GM10266 (cell line): ENCODE data around the gene NOS1AP.

Experiments
- DNase-seq: peaks from one replicate; pipeline ENCODE4 v3.0.0; 2012; ENCODE audit errors: extremely low spot score
- TF ChIP-seq, protein P1 (sequence below): IDR thresholded peaks from 2 replicates; pipeline ENCODE4 v1.5.1; 2012; ENCODE audit warnings: mild to moderate bottlenecking, low read depth; ENCODE audit not compliant: control insufficient read depth, insufficient read depth; ENCODE audit errors: missing control alignments

NOS1AP gene

DNA sequence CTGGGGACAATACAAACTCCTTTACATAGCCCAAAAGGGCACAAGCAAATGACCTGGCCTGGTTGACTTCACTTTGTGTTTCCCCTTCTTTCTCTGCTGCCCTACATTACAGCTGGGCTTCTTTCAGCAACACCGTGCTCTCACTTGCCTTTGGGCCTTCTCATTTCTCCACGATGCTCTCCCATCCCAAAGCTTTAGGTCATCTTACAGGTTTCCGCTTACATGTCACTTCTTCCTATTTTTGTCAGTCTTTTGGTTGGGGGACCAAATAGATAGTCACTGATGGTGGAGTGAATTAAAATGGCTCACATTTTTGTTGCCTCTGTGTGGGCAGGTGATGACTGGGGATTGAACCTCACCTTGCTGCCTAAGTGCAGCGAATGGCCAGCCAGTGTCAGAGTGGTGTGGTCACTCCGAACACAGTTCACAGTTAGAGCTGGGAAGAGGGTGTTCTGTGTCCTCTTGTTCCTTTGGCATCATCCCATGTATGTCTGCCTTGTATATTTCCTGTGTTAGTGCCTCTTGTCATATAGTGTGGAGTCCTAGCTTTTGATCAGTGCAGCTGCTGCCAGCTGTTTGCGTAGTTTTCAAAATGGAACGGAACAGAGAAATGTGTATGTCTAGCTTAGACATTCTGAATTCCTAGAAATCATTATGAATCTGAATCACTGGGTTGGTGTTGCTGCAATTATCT, 134.8 kb downstream of the NOS1AP start:
- TF ChIP-seq, protein P1, sequence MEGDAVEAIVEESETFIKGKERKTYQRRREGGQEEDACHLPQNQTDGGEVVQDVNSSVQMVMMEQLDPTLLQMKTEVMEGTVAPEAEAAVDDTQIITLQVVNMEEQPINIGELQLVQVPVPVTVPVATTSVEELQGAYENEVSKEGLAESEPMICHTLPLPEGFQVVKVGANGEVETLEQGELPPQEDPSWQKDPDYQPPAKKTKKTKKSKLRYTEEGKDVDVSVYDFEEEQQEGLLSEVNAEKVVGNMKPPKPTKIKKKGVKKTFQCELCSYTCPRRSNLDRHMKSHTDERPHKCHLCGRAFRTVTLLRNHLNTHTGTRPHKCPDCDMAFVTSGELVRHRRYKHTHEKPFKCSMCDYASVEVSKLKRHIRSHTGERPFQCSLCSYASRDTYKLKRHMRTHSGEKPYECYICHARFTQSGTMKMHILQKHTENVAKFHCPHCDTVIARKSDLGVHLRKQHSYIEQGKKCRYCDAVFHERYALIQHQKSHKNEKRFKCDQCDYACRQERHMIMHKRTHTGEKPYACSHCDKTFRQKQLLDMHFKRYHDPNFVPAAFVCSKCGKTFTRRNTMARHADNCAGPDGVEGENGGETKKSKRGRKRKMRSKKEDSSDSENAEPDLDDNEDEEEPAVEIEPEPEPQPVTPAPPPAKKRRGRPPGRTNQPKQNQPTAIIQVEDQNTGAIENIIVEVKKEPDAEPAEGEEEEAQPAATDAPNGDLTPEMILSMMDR = no peak
- no peak for DNase-seq

DNA sequence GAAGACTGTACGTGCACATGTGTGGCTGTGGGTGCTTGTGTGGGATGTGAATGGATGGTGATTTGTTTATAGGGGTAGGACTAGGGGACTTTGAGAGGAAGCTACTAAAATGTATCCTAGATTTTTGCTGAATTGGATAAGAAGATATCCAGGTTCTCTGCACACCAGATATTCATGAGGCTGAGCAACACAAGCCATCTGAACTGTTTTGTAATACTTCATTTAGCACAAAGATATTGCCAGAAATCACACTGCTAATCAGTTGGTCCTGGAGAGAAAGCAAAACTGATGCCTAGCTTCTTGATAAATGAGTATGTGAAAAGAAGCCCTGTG, 135.3 kb downstream of the NOS1AP start:
- TF ChIP-seq, protein P1 = no peak
- no peak for DNase-seq

GRCh38 chr1:162206300-162206699, 136.8 kb downstream of the NOS1AP start:
- TF ChIP-seq, protein P1 = no peak
- DNase-seq = no peak

DNA sequence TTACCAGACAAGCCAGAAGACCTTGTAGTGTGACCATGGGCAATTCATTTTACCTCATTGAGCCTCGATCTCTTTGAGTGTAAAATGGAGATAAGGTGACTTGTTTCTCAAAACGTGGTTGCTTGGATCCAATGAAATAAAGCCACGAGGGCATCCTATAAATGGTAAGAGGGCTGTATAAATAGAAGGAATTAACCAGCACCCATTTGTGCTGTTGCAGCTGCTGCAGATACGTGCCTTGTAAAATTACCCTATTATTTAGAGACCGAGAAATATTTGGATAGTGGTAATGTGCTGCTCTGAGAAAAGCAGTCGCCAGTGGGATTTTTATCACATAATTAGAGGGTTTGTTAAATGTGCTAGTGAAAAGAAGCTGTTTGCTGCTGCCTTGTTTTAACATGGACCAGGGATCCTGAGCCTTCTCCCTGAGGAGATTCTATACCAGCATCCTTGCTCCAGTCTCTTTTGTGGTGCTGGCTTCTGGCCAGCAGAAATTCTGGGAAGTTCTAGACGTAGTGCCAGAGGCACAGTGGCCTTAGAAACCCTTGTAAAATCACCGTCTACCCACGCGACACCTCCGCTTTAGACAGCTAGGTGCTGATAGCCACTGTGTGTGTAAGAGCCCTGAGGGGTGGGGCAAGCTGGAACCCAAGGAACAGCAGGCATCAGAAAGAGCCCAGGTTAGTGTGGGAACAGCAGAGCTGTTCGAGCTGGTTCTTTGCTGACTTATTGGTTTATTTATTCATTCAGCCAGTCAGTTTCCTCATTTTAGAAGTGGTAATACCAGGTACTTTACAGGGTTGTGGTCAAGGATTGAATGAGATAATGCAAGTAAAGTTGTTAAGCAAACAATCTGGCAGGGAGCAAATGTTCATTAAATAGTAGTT, 137.5 kb downstream of the NOS1AP start:
- TF ChIP-seq, protein P1 = no peak
- DNase-seq = no peak

GRCh38 chr1:162207862-162208261, 138.4 kb downstream of the NOS1AP start:
- TF ChIP-seq, protein P1 = no peak
- DNase-seq = no peak

DNA sequence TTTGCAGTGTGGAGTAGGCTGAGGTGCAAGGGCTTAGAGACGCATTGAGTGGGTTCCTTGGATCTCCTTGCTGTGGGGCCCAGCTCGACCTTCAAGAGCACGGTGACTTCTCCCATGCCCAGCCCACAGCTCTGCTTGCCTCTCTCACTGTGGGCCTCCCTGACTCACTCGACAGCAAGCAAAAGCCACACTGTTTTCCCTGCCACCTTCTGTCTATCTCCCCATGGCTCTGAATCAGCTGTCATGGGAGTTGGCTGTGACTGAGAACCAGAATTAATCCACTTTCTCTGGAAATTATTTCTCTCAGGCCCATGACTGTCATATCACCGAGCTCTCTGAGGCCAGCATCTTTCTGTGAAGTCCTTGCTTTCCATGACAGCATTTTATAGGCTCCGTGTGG, 140.7 kb downstream of the NOS1AP start:
- TF ChIP-seq, protein P1 = no peak
- DNase-seq = no peak

DNA sequence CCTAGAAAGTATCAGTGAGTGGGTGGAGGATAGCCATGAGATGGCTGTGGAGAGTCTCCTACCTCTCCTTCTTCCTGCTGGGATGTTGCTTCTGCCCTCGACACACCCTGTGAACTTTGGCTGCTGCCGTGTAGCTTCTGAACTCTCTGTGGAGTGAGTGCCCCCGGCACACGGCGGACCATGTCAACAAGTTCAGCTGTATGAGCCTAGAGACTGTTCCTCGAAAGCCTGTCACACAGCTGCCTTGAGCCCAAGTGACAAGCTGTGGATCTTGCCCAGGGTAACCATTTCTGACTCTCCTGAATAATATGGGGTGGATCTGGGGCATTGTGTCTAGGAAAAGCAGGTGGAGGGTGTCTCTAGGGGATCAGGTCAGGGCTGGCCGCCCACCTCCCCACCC, 143.2 kb downstream of the NOS1AP start:
- TF ChIP-seq, protein P1 = no peak
- DNase-seq = no peak
